NB4 (cell line): ENCODE measurements around the gene NKIRAS1.

Experiments
- CTCF ChIP-seq: IDR thresholded peaks from one replicate; pipeline ENCODE4 v1.5.1; 2012; ENCODE audit warnings: low read depth, low read length
- MAX ChIP-seq: IDR thresholded peaks from 2 replicates; pipeline ENCODE4 v1.6.1; 2011; ENCODE audit warnings: low read depth, low read length
- MYC ChIP-seq: IDR thresholded peaks from 2 replicates; pipeline ENCODE4 v1.6.1; 2011; ENCODE audit warnings: low read depth, low read length
- POLR2A ChIP-seq: IDR thresholded peaks from 2 replicates; pipeline ENCODE4 v1.6.1; 2011; ENCODE audit warnings: mild to moderate bottlenecking; ENCODE audit not compliant: insufficient read length; ENCODE audit errors: extremely low read depth

- TF ChIP-seq CTCF = no peak
- no peak for TF ChIP-seq POLR2A
- TF ChIP-seq MAX = no peak
- TF ChIP-seq MYC = no peak
Observed at GRCh38 chr3:23948761-23949160, 32.0 kb upstream of the NKIRAS1 start.
